HEK293 (cell line): ENCODE data around the gene ZNF865.
A peak's percentile ranks its signal among the peaks of the same experiment; 100 is the strongest.

Source experiments
- BCL11A ChIP-seq: fragments of 450-650 bp; formaldehyde crosslinking; IDR thresholded peaks from 2 replicates; pipeline ENCODE4 v1.5.1; 2016; ENCODE audit warnings: low read depth, missing biosample characterization, missing genetic modification characterization
- BCL11B ChIP-seq: fragments of 450-650 bp; formaldehyde crosslinking; IDR thresholded peaks from 2 replicates; pipeline ENCODE4 v1.5.1; 2016; ENCODE audit warnings: low read depth, missing biosample characterization, missing genetic modification characterization
- GFI1B ChIP-seq: fragments of 450-650 bp; formaldehyde crosslinking; IDR thresholded peaks from 2 replicates; pipeline ENCODE4 v1.5.1; 2016; ENCODE audit warnings: missing biosample characterization, missing genetic modification characterization
- GLIS1 ChIP-seq: fragments of 450-650 bp; formaldehyde crosslinking; IDR thresholded peaks from 2 replicates; pipeline ENCODE4 v1.5.1; 2016; ENCODE audit warnings: missing biosample characterization, missing genetic modification characterization
- HOXD13 ChIP-seq: sonication (generic); formaldehyde crosslinking; IDR thresholded peaks from 2 replicates; pipeline ENCODE4 v1.8.0; 2022; ENCODE audit warnings: missing genetic modification reagents, borderline replicate concordance
- IKZF3 ChIP-seq: fragments of 450-650 bp; IDR thresholded peaks from 2 replicates; pipeline ENCODE4 v1.5.0; 2018; ENCODE audit warnings: missing biosample characterization, mild to moderate bottlenecking, missing genetic modification characterization, moderate library complexity
- ZBTB17 ChIP-seq: fragments of 450-650 bp; formaldehyde crosslinking; IDR thresholded peaks from 2 replicates; pipeline ENCODE4 v1.5.1; 2016; ENCODE audit warnings: missing biosample characterization, missing genetic modification characterization
- ZNF16 ChIP-seq: fragments of 450-650 bp; formaldehyde crosslinking; IDR thresholded peaks from 2 replicates; pipeline ENCODE4 v1.5.1; 2016; ENCODE audit warnings: low read depth, missing biosample characterization, missing genetic modification characterization
- ZNF423 ChIP-seq: fragments of 450-650 bp; formaldehyde crosslinking; IDR thresholded peaks from 2 replicates; pipeline ENCODE4 v1.5.1; 2016; ENCODE audit warnings: missing biosample characterization, missing genetic modification characterization
- ZNF426 ChIP-seq: fragments of 450-650 bp; formaldehyde crosslinking; IDR thresholded peaks from 2 replicates; pipeline ENCODE4 v1.5.1; 2017; ENCODE audit warnings: missing biosample characterization, missing genetic modification characterization, mild to moderate bottlenecking, inconsistent platforms, moderate library complexity
- ZNF501 ChIP-seq: fragments of 450-650 bp; formaldehyde crosslinking; IDR thresholded peaks from 2 replicates; pipeline ENCODE4 v1.5.1; 2016; ENCODE audit warnings: missing biosample characterization, missing genetic modification characterization
- ZNF510 ChIP-seq: fragments of 450-650 bp; formaldehyde crosslinking; IDR thresholded peaks from 2 replicates; pipeline ENCODE4 v1.5.1; 2018; ENCODE audit warnings: mild to moderate bottlenecking, missing genetic modification characterization, missing biosample characterization; ENCODE audit not compliant: insufficient replicate concordance
- ZNF530 ChIP-seq: fragments of 450-650 bp; formaldehyde crosslinking; IDR thresholded peaks from 2 replicates; pipeline ENCODE4 v1.5.1; 2016; ENCODE audit warnings: low read depth, missing biosample characterization, missing genetic modification characterization
- ZNF544 ChIP-seq: fragments of 450-650 bp; formaldehyde crosslinking; IDR thresholded peaks from 2 replicates; pipeline ENCODE4 v1.5.0; 2017; ENCODE audit warnings: missing biosample characterization, missing genetic modification characterization
- TF ChIP-seq, protein P1 (sequence below): fragments of 450-650 bp; formaldehyde crosslinking; IDR thresholded peaks from 2 replicates; pipeline ENCODE4 v1.5.1; 2016; ENCODE audit warnings: missing biosample characterization, missing genetic modification characterization
- TF ChIP-seq, protein P2 (sequence below): fragments of 450-650 bp; formaldehyde crosslinking; IDR thresholded peaks from 2 replicates; pipeline ENCODE4 v1.5.1; 2016; ENCODE audit warnings: missing biosample characterization, missing genetic modification characterization
- TF ChIP-seq, protein P3 (sequence below): fragments of 450-650 bp; formaldehyde crosslinking; IDR thresholded peaks from 2 replicates; pipeline ENCODE4 v1.5.1; 2016; ENCODE audit warnings: missing biosample characterization, missing genetic modification characterization
- TF ChIP-seq, protein P4 (sequence below): fragments of 450-650 bp; formaldehyde crosslinking; IDR thresholded peaks from 2 replicates; pipeline ENCODE4 v1.5.0; 2017; ENCODE audit warnings: missing biosample characterization, missing genetic modification characterization, borderline replicate concordance
- TF ChIP-seq, protein P5 (sequence below): fragments of 450-650 bp; formaldehyde crosslinking; IDR thresholded peaks from 2 replicates; pipeline ENCODE4 v1.5.1; 2016; ENCODE audit warnings: missing biosample characterization, missing genetic modification characterization
- TF ChIP-seq, protein P6 (sequence below): fragments of 450-650 bp; formaldehyde crosslinking; IDR thresholded peaks from 2 replicates; pipeline ENCODE4 v1.5.1; 2017; ENCODE audit warnings: missing biosample characterization, missing genetic modification characterization
- TF ChIP-seq, protein P7 (sequence below): fragments of 450-650 bp; formaldehyde crosslinking; IDR thresholded peaks from 2 replicates; pipeline ENCODE4 v1.5.1; 2016; ENCODE audit warnings: missing biosample characterization, missing genetic modification characterization
- TF ChIP-seq, protein P8 (sequence below): fragments of 450-650 bp; IDR thresholded peaks from 2 replicates; pipeline ENCODE4 v1.5.1; 2018; ENCODE audit warnings: missing biosample characterization, mild to moderate bottlenecking, missing genetic modification characterization

ZNF865 gene

DNA sequence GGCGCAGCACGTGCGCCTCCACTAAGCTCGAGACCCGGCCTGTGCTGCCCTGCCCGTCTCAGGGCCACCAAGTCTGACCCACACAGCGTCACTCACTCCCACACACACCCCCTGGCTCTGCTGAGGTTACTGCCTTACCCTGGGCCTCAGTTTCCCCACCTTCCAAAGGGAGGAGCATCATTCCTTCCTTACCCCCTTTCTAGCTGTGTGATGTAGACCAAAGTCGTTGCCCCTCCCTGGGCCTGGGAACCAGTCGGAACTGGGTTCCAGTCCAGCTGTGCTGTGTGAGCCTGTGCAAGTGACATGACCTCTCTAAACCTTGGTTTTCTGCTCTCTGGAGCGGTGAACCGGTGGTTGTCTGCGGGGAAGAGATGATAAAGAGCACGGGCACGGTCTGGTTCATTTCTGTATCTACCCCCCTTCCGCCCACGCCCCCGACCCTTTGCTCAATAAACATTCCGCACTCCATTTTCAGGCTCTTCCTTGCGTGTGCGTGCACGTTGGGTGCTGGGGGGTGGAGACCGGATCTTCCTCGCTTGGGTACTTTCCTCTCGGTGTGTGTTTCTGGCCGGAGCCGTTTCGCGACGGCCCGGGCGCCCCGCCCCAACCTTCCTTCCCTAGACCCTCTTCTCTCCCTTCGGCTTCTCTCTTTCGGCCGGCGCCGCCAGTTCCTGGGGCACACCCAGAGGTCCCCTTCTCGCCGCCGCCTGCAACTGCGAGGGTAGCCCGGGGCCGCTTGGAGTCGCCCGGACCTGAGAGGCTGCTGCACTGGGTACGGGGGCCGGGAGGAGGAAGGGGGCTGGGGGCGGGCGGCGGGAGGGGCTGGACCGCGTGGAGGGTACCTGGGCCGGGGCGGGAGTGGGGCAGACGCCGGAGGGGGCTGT, 37.8 kb downstream of the ZNF865 start, which contains the start of gene ZNF581 (continued):
- TF ChIP-seq, protein P1, sequence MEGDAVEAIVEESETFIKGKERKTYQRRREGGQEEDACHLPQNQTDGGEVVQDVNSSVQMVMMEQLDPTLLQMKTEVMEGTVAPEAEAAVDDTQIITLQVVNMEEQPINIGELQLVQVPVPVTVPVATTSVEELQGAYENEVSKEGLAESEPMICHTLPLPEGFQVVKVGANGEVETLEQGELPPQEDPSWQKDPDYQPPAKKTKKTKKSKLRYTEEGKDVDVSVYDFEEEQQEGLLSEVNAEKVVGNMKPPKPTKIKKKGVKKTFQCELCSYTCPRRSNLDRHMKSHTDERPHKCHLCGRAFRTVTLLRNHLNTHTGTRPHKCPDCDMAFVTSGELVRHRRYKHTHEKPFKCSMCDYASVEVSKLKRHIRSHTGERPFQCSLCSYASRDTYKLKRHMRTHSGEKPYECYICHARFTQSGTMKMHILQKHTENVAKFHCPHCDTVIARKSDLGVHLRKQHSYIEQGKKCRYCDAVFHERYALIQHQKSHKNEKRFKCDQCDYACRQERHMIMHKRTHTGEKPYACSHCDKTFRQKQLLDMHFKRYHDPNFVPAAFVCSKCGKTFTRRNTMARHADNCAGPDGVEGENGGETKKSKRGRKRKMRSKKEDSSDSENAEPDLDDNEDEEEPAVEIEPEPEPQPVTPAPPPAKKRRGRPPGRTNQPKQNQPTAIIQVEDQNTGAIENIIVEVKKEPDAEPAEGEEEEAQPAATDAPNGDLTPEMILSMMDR (tag by site-specific recombination), result no peak
- TF ChIP-seq ZNF501 (tag by site-specific recombination) (peak; percentile 90), BCL11A (no peak), BCL11B (tag by site-specific recombination) (no peak; the same call in 1 of the 2 replicates), ZNF423 (tag by site-specific recombination) (no peak), ZBTB17 (tag by site-specific recombination) (peak; percentile 96), ZNF426 (tag by site-specific recombination) (no peak), ZNF16 (tag by site-specific recombination) (no peak), IKZF3 (tag by site-specific recombination) (no peak), ZNF510 (tag by site-specific recombination) (no peak), HOXD13 (CRISPR knock-in tag) (peak; percentile 74; the same call in 1 of the 2 replicates), ZNF530 (no peak), ZNF544 (tag by site-specific recombination) (no peak), GLIS1 (tag by site-specific recombination) (no peak; the same call in 1 of the 2 replicates), GFI1B (no peak)
- TF ChIP-seq, protein P2, sequence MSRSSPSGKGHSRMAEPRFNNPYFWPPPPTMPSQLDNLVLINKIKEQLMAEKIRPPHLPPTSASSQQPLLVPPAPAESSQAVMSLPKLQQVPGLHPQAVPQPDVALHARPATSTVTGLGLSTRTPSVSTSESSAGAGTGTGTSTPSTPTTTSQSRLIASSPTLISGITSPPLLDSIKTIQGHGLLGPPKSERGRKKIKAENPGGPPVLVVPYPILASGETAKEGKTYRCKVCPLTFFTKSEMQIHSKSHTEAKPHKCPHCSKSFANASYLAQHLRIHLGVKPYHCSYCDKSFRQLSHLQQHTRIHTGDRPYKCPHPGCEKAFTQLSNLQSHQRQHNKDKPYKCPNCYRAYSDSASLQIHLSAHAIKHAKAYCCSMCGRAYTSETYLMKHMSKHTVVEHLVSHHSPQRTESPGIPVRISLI (tag by site-specific recombination), result no peak
- TF ChIP-seq, protein P3, sequence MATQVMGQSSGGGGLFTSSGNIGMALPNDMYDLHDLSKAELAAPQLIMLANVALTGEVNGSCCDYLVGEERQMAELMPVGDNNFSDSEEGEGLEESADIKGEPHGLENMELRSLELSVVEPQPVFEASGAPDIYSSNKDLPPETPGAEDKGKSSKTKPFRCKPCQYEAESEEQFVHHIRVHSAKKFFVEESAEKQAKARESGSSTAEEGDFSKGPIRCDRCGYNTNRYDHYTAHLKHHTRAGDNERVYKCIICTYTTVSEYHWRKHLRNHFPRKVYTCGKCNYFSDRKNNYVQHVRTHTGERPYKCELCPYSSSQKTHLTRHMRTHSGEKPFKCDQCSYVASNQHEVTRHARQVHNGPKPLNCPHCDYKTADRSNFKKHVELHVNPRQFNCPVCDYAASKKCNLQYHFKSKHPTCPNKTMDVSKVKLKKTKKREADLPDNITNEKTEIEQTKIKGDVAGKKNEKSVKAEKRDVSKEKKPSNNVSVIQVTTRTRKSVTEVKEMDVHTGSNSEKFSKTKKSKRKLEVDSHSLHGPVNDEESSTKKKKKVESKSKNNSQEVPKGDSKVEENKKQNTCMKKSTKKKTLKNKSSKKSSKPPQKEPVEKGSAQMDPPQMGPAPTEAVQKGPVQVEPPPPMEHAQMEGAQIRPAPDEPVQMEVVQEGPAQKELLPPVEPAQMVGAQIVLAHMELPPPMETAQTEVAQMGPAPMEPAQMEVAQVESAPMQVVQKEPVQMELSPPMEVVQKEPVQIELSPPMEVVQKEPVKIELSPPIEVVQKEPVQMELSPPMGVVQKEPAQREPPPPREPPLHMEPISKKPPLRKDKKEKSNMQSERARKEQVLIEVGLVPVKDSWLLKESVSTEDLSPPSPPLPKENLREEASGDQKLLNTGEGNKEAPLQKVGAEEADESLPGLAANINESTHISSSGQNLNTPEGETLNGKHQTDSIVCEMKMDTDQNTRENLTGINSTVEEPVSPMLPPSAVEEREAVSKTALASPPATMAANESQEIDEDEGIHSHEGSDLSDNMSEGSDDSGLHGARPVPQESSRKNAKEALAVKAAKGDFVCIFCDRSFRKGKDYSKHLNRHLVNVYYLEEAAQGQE, result peak; percentile 56; the same call in 1 of the 2 replicates
- TF ChIP-seq, protein P4, sequence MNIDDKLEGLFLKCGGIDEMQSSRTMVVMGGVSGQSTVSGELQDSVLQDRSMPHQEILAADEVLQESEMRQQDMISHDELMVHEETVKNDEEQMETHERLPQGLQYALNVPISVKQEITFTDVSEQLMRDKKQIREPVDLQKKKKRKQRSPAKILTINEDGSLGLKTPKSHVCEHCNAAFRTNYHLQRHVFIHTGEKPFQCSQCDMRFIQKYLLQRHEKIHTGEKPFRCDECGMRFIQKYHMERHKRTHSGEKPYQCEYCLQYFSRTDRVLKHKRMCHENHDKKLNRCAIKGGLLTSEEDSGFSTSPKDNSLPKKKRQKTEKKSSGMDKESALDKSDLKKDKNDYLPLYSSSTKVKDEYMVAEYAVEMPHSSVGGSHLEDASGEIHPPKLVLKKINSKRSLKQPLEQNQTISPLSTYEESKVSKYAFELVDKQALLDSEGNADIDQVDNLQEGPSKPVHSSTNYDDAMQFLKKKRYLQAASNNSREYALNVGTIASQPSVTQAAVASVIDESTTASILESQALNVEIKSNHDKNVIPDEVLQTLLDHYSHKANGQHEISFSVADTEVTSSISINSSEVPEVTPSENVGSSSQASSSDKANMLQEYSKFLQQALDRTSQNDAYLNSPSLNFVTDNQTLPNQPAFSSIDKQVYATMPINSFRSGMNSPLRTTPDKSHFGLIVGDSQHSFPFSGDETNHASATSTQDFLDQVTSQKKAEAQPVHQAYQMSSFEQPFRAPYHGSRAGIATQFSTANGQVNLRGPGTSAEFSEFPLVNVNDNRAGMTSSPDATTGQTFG (tag by site-specific recombination), result peak; percentile 54; the same call in 1 of the 2 replicates
- TF ChIP-seq, protein P5, sequence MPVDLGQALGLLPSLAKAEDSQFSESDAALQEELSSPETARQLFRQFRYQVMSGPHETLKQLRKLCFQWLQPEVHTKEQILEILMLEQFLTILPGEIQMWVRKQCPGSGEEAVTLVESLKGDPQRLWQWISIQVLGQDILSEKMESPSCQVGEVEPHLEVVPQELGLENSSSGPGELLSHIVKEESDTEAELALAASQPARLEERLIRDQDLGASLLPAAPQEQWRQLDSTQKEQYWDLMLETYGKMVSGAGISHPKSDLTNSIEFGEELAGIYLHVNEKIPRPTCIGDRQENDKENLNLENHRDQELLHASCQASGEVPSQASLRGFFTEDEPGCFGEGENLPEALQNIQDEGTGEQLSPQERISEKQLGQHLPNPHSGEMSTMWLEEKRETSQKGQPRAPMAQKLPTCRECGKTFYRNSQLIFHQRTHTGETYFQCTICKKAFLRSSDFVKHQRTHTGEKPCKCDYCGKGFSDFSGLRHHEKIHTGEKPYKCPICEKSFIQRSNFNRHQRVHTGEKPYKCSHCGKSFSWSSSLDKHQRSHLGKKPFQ (tag by site-specific recombination), result no peak
- TF ChIP-seq, protein P6, sequence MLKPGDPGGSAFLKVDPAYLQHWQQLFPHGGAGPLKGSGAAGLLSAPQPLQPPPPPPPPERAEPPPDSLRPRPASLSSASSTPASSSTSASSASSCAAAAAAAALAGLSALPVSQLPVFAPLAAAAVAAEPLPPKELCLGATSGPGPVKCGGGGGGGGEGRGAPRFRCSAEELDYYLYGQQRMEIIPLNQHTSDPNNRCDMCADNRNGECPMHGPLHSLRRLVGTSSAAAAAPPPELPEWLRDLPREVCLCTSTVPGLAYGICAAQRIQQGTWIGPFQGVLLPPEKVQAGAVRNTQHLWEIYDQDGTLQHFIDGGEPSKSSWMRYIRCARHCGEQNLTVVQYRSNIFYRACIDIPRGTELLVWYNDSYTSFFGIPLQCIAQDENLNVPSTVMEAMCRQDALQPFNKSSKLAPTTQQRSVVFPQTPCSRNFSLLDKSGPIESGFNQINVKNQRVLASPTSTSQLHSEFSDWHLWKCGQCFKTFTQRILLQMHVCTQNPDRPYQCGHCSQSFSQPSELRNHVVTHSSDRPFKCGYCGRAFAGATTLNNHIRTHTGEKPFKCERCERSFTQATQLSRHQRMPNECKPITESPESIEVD (tag by site-specific recombination), result no peak
- TF ChIP-seq, protein P7, sequence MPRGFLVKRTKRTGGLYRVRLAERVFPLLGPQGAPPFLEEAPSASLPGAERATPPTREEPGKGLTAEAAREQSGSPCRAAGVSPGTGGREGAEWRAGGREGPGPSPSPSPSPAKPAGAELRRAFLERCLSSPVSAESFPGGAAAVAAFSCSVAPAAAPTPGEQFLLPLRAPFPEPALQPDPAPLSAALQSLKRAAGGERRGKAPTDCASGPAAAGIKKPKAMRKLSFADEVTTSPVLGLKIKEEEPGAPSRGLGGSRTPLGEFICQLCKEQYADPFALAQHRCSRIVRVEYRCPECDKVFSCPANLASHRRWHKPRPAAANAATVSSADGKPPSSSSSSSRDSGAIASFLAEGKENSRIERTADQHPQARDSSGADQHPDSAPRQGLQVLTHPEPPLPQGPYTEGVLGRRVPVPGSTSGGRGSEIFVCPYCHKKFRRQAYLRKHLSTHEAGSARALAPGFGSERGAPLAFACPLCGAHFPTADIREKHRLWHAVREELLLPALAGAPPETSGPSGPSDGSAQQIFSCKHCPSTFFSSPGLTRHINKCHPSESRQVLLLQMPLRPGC (tag by site-specific recombination), result peak; percentile 49; the same call in 1 of the 2 replicates
- TF ChIP-seq, protein P8, sequence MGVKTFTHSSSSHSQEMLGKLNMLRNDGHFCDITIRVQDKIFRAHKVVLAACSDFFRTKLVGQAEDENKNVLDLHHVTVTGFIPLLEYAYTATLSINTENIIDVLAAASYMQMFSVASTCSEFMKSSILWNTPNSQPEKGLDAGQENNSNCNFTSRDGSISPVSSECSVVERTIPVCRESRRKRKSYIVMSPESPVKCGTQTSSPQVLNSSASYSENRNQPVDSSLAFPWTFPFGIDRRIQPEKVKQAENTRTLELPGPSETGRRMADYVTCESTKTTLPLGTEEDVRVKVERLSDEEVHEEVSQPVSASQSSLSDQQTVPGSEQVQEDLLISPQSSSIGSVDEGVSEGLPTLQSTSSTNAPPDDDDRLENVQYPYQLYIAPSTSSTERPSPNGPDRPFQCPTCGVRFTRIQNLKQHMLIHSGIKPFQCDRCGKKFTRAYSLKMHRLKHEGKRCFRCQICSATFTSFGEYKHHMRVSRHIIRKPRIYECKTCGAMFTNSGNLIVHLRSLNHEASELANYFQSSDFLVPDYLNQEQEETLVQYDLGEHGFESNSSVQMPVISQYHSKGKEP (tag by site-specific recombination), result peak; percentile 33; the same call in 1 of the 2 replicates
